ENCODE data around the gene C1QTNF1.

Gene C1QTNF1

GRCh38 chr17:78988152-78988551, 35.8 kb upstream of the C1QTNF1 start:
- no peak for TF ChIP-seq CTCF (IDR thresholded peaks at IDR 0.05; ENCODE audit: control insufficient read depth, extremely low read depth, insufficient read depth)

GRCh38 chr17:78990349-78991016, 33.5 kb upstream of the C1QTNF1 start:
- TF ChIP-seq CTCF (IDR thresholded peaks at IDR 0.05; ENCODE audit: control insufficient read depth, extremely low read depth, insufficient read depth), result no peak
- H3K4me3 ChIP-seq (ENCODE audit: low read depth, low read length), result no peak overlapping the region
- no peak for DNase-seq (ENCODE audit: low read depth)

More at GRCh38 chr17:78988152-78988551, 35.8 kb upstream of the C1QTNF1 start:
- DNase-seq (ENCODE audit: low read depth), result no peak
- no peak overlapping the region for H3K4me3 ChIP-seq (ENCODE audit: low read depth, low read length)

GRCh38 chr17:78991017-78991738, 32.8 kb upstream of the C1QTNF1 start:
- H3K4me3 ChIP-seq (ENCODE audit: low read depth, low read length), result no peak overlapping the region
- TF ChIP-seq CTCF (IDR thresholded peaks at IDR 0.05; ENCODE audit: control insufficient read depth, extremely low read depth, insufficient read depth), result no peak
- DNase-seq (ENCODE audit: low read depth), result no peak

GRCh38 chr17:78991906-78992532, 31.9 kb upstream of the C1QTNF1 start:
- no peak overlapping the region for H3K4me3 ChIP-seq (ENCODE audit: low read depth, low read length)
- no peak for DNase-seq (ENCODE audit: low read depth)
- no peak for TF ChIP-seq CTCF (IDR thresholded peaks at IDR 0.05; ENCODE audit: control insufficient read depth, extremely low read depth, insufficient read depth)

GRCh38 chr17:78992542-78993212, 31.3 kb upstream of the C1QTNF1 start:
- DNase-seq (ENCODE audit: low read depth), result no peak
- no peak overlapping the region for H3K4me3 ChIP-seq (ENCODE audit: low read depth, low read length)
- no peak for TF ChIP-seq CTCF (IDR thresholded peaks at IDR 0.05; ENCODE audit: control insufficient read depth, extremely low read depth, insufficient read depth)

GRCh38 chr17:78993241-78993956, 30.6 kb upstream of the C1QTNF1 start:
- peak; percentile 71 for TF ChIP-seq CTCF (IDR thresholded peaks at IDR 0.05; ENCODE audit: control insufficient read depth, extremely low read depth, insufficient read depth)
- DNase-seq (ENCODE audit: low read depth), result no peak
- H3K4me3 ChIP-seq (ENCODE audit: low read depth, low read length), result no peak overlapping the region

Data from LNCaP clone FGC (cell line).